ENCODE results near the gene TRPM3.

DNA sequence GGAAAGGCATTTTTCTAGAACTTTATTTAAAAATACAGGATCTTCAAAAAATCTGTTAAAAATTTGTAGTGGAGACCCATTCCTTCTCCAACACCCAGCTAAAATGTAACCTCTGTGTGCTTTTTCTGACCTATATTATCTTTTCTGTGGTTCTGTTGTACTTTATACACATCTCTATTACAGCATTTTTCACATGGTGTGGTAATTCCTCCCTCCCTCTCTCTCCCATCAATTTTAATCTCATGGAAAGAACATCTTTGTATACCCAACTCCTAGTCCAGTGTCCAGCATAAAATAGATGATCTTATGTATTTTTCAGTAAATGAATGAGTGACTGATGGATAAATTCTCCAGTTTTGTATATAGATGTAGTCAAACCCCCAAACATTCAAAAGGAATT, 523.5 kb downstream of the TRPM3 start:
- TF ChIP-seq POLR2A (IDR thresholded peaks at IDR 0.05) = no peak
- TF ChIP-seq, protein P1, sequence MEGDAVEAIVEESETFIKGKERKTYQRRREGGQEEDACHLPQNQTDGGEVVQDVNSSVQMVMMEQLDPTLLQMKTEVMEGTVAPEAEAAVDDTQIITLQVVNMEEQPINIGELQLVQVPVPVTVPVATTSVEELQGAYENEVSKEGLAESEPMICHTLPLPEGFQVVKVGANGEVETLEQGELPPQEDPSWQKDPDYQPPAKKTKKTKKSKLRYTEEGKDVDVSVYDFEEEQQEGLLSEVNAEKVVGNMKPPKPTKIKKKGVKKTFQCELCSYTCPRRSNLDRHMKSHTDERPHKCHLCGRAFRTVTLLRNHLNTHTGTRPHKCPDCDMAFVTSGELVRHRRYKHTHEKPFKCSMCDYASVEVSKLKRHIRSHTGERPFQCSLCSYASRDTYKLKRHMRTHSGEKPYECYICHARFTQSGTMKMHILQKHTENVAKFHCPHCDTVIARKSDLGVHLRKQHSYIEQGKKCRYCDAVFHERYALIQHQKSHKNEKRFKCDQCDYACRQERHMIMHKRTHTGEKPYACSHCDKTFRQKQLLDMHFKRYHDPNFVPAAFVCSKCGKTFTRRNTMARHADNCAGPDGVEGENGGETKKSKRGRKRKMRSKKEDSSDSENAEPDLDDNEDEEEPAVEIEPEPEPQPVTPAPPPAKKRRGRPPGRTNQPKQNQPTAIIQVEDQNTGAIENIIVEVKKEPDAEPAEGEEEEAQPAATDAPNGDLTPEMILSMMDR (IDR thresholded peaks at IDR 0.05) = no peak
